Activated CD8-positive, alpha-beta memory T cell treated with anti-CD3 and anti-CD28 coated beads, Interleukin-2, amount 10 ng/mL, durations not matched to agents 7 days and 5 days (primary cell): ENCODE results near the gene ODAD2. TPM values are rescaled to one million over a fixed set of nuclear protein-coding genes. Genes with fewer than 3 reads are reported as not detected.
A peak's percentile ranks its signal among the peaks of the same experiment; 100 is the strongest.

ENCODE experiments used
- ATAC-seq: fragments of 150-1000 bp; cut with Tn5 transposase; one replicate; pipeline ENCODE4 v1.10.0; 2021; ENCODE audit warnings: moderate library complexity
- CTCF ChIA-PET: fragments of 350-600 bp; sonication (Branson Sonifier 250); formaldehyde crosslinking; loops from one replicate; lab custom pipeline; 2021; ENCODE audit warnings: antibody characterized with exemption; lab: Charles Lee
- DNase-seq: peaks from one replicate; pipeline ENCODE4 v3.0.0-alpha.2; 2020
- H3K27ac Mint-ChIP-seq: one replicate; pipeline ENCODE4 v1.8.0; 2021; ENCODE audit warnings: mild to moderate bottlenecking, mixed read lengths
- H3K27me3 Mint-ChIP-seq: one replicate; pipeline ENCODE4 v1.8.0; 2021; ENCODE audit warnings: mixed read lengths
- H3K36me3 Mint-ChIP-seq: one replicate; pipeline ENCODE4 v1.8.0; 2021; ENCODE audit warnings: mild to moderate bottlenecking, mixed read lengths
- H3K4me1 Mint-ChIP-seq: one replicate; pipeline ENCODE4 v1.8.0; 2021; ENCODE audit warnings: mixed read lengths
- H3K4me3 Mint-ChIP-seq: one replicate; pipeline ENCODE4 v1.8.0; 2021; ENCODE audit warnings: mild to moderate bottlenecking, moderate library complexity, mixed read lengths
- H3K9me3 Mint-ChIP-seq: one replicate; pipeline ENCODE4 v1.8.0; 2022; ENCODE audit warnings: low read depth, mixed read lengths
- total RNA-seq, 2 experiments: library from RNA; stranded (reverse); gene quantifications; one replicate each; pipeline ENCODE4 v1.2.3, GENCODE V29; 2021

The ODAD2 gene
- total RNA-seq, 2 experiments from 2014 or later: not detected

DNA sequence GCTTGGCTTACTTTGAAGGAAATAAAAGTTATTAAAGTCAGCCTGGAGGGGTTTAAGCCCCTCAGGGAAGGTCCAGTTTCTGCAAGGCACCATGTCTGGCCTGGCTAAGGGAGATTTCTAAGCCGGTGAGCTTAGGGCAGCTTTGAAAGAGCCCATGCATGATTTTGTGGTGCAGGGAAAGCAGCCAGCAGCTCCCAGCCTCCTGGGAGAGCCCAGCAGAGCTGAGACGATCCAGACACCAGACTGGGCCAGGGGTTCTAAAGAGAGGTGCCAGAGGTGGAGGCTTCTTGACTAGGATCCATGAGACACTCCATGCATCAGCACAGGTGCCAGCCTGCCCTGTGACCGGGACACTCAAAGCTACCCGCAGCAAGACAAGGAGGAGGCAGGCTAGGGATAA, 193.7 kb downstream of the ODAD2 start:
- Mint-ChIP-seq H3K4me3 (no peak overlapping the region), H3K9me3 (no peaks in the 10 kb centered on the region), H3K36me3 (no peaks in the 10 kb centered on the region), H3K27ac (no peak overlapping the region), H3K4me1 (no peaks in the 10 kb centered on the region), H3K27me3 (peaks cover 50% of the 10 kb centered on the region)
- ATAC-seq: no peak
- CTCF ChIA-PET: no interaction called here
- DNase-seq: no peak

DNA sequence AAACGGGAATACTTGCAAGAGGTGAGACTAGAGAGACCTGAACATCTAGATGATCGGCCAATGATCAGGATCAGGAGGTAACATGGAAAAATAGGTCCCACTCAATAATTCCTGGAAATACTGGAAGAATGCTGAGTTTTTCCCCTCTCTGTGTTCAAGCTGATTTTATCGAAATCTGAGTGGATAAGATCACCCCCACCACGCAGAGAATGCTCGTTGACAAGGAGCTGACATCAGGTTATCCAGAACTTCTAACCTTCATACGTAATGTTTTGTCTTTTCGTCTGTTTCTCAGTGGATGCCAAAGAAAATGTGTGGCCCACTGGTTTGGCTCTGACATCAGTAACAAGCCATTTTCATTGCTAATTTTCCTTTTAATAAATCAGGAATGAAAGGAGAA, 194.7 kb downstream of the ODAD2 start:
- H3K4me3 Mint-ChIP-seq: no peak overlapping the region
- H3K36me3 Mint-ChIP-seq: no peaks in the 10 kb centered on the region
- no peaks in the 10 kb centered on the region for H3K4me1 Mint-ChIP-seq
- H3K9me3 Mint-ChIP-seq: no peaks in the 10 kb centered on the region
- DNase-seq (no peak), ATAC-seq (no peak)
- CTCF ChIA-PET: no interaction called here
- peaks cover 54% of the 10 kb centered on the region for H3K27me3 Mint-ChIP-seq
- no peak overlapping the region for H3K27ac Mint-ChIP-seq

DNA sequence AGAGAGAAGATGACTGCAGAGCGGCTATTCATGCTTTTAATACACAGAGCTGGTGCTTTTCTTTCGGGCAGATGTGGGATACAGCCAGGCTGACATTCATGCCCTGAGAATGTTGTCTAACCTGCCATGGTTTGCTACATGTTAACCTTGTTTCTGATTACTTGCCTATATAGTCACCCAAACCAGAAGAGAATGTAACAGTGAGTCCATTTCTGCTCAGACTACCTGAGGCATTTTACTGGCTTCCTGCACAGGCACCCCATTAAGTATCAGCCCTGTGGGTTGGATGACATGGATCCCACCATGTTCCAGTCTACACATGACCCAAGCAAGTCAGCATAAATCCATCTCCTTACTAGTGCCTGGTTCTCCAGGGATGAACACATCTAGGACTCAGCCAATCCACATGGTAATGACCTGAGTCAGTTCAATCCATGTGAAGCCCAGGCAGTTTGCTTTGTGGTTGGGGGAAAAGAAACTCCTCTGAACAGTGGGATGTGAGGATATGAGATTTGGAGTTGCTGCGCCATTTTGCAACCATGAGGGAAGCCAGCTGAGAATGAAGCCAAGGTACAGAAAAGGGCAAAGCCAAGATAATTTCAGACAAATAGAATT, 197.6 kb downstream of the ODAD2 start:
- H3K36me3 Mint-ChIP-seq: no peaks in the 10 kb centered on the region
- H3K27ac Mint-ChIP-seq: no peak overlapping the region
- ATAC-seq (no peak), DNase-seq (no peak)
- H3K4me1 Mint-ChIP-seq: no peaks in the 10 kb centered on the region
- CTCF ChIA-PET: no interaction called here
- H3K9me3 Mint-ChIP-seq: no peaks in the 10 kb centered on the region
- no peak overlapping the region for H3K4me3 Mint-ChIP-seq
- H3K27me3 Mint-ChIP-seq: peaks cover 45% of the 10 kb centered on the region

DNA sequence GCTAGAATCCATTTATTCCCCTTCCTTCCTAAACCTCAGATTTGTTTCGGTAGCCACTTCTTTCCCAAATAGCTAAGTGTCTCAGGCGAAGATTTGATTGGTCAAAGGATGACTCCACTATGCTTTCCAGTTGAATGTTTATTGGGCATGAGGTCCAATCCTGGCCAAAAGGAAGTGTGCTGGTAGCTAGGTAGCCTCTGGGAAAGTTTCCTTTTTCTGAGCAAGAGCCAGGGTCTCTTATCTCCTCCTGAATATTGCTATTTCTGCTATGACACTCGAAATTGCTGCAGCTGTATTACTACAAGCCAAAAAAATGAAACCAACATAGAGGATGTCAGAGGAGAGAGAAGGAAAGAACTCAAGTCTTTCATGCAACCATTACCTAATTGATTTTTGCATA, 199.8 kb downstream of the ODAD2 start:
- no peaks in the 10 kb centered on the region for H3K36me3 Mint-ChIP-seq
- no peak for DNase-seq
- no peak overlapping the region for H3K4me3 Mint-ChIP-seq
- no peaks in the 10 kb centered on the region for H3K9me3 Mint-ChIP-seq
- ATAC-seq: no peak
- H3K27me3 Mint-ChIP-seq: peaks cover 43% of the 10 kb centered on the region
- CTCF ChIA-PET: no interaction called here
- H3K27ac Mint-ChIP-seq: no peak overlapping the region
- no peaks in the 10 kb centered on the region for H3K4me1 Mint-ChIP-seq

DNA sequence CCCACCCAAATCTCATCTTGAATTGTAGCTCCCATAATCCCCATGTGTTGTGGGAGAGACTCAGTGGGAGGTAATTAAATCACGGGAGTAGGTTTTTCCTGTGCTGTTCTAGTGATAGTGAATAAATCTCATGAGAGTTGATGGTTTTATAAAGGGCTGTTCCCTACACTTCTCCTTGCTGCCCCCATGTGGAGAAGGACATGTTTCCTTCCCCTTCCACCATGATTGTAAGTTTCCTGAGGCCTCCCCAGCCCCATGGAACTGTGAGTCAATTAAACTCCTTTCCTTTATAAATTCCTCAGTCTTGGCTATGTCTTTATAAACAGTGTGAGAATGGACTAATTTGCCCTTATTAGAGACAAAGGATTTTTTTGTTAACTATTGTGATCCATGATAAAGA, 204.7 kb downstream of the ODAD2 start:
- no peaks in the 10 kb centered on the region for H3K9me3 Mint-ChIP-seq
- H3K27ac Mint-ChIP-seq: no peak overlapping the region
- CTCF ChIA-PET: no interaction called here
- H3K27me3 Mint-ChIP-seq: peaks cover 31% of the 10 kb centered on the region
- H3K4me3 Mint-ChIP-seq: no peak overlapping the region
- no peak for DNase-seq
- H3K4me1 Mint-ChIP-seq: no peaks in the 10 kb centered on the region
- no peak for ATAC-seq
- no peaks in the 10 kb centered on the region for H3K36me3 Mint-ChIP-seq

DNA sequence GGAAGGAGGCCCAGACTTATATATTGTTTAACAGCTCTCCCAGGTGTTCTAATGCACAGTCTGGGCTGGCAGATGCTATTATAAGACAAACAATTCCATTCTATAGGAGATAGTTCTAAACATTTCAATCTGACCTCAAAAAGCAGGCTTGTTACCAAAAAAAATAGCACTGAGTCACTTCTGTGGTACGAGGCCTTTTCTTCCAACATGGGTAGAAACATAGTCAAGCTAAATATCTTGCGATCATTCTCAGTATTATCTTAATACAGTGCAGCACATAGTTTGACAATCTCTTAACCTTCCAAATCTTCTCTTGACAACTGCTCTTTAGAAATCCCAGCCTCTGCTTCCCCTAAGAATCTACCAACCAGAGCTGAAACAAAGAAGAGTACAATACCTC, 206.7 kb downstream of the ODAD2 start:
- no peak overlapping the region for H3K27ac Mint-ChIP-seq
- no peak for ATAC-seq
- no peak overlapping the region for H3K4me3 Mint-ChIP-seq
- H3K36me3 Mint-ChIP-seq: no peaks in the 10 kb centered on the region
- peaks cover 41% of the 10 kb centered on the region for H3K27me3 Mint-ChIP-seq
- H3K4me1 Mint-ChIP-seq: no peaks in the 10 kb centered on the region
- DNase-seq: no peak
- CTCF ChIA-PET: no interaction called here
- H3K9me3 Mint-ChIP-seq: no peaks in the 10 kb centered on the region

DNA sequence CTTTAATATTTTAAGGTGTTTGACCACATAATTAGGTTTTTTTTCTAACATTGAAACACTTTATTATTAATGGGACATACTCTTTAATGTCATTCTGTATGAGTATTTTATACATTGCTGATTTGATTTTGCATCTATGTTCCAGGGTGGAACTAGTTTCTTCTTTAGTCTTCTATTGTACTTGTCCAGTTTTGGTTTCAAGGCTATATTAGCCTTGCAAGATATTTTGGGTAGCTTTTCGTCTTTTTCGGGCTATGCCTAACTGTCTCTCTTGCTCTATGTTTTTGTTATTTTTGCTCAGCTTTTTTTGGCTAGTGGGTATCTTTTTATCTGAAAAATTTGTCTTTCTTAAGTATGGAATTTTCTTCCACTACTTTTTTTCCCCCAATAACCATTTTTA, 214.6 kb downstream of the ODAD2 start:
- Mint-ChIP-seq H3K4me1 (no peaks in the 10 kb centered on the region), H3K4me3 (no peak overlapping the region), H3K27me3 (peaks cover 49% of the 10 kb centered on the region), H3K9me3 (no peaks in the 10 kb centered on the region), H3K27ac (no peak overlapping the region), H3K36me3 (no peaks in the 10 kb centered on the region)
- DNase-seq (no peak), ATAC-seq (no peak)
- CTCF ChIA-PET: interaction anchor here (0.6 to 1.1 kb wide), 3 partner anchors 68 to 457 kb away, joined by 3 to 4 read pairs (median 3); no protein-coding TSS in a partner anchor

DNA sequence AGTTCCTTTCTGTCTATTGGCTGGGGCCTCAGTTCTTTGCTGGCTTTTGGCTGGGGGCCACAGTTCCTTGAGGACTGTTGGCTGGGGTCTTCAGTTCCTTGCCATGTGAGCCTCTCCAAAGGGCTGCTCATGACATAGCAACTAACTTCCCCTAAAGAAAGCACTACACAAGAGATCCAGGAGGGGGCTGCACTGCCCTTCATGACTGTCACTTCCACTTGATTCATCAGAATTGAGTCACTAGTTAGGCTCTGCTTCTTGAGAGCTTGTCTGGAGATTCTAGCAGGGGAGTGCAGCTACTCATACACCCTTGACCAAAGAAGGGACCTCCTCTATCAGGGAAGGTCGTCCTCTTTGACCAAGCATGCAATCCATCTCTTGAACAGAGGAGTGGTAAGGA, 215.2 kb downstream of the ODAD2 start:
- peaks cover 45% of the 10 kb centered on the region for H3K27me3 Mint-ChIP-seq
- no peaks in the 10 kb centered on the region for H3K9me3 Mint-ChIP-seq
- H3K4me3 Mint-ChIP-seq: no peak overlapping the region
- no peaks in the 10 kb centered on the region for H3K36me3 Mint-ChIP-seq
- CTCF ChIA-PET: interaction anchor here (0.6 to 1.4 kb wide), 4 partner anchors 67 to 598 kb away, joined by 3 to 4 read pairs (median 4); no protein-coding TSS in a partner anchor
- DNase-seq: no peak
- no peaks in the 10 kb centered on the region for H3K4me1 Mint-ChIP-seq
- peak; percentile 64 for ATAC-seq
- no peak overlapping the region for H3K27ac Mint-ChIP-seq

DNA sequence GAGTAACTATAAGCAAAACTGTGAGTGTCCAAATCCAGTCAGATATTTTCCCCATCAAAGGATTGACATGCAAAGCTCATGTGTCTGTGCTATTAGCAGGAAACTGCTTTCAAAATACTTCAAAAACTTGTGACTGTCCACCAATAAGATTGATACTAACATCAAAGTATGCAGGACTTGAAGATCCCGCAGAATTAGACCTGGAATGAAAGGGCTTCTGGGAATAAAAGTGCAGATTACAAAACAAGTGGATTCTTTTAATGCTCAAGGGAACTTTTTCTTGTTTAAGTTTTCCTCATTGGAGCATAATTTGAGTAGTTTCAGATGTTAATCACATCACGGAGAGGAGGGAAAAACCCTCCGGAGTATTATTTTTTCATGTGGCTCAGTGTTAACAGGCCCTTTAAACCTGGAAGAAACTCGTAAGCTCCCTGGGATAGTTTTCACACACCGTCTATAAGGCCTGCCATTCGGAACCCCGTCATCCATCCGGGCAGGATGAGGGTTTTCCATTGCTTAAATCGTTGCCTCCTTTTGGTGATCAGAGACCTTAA, 219.3 kb downstream of the ODAD2 start:
- Mint-ChIP-seq H3K27me3 (peaks cover 53% of the 10 kb centered on the region), H3K36me3 (no peaks in the 10 kb centered on the region), H3K4me1 (no peaks in the 10 kb centered on the region), H3K27ac (no peak overlapping the region), H3K4me3 (no peak overlapping the region), H3K9me3 (no peaks in the 10 kb centered on the region)
- CTCF ChIA-PET: no interaction called here
- no peak for ATAC-seq
- no peak for DNase-seq

DNA sequence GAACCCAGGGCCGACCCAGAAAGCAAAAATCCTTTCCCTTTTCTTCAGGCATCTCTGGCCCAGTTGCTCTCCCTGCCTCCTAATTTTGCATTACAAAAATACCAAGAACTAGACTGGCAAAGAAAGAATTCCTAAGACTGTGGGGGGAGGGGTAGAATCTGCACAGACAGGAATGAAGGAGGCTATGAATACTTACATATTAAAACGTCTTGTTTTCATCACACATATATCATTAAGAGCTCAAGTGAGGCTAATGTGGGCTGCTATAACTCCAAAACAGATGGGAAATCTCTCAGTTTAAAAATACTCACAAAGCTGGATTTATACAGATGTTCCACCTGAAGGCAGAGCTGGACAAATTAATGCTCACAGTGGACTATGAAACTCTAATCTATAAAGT, 224.0 kb downstream of the ODAD2 start:
- Mint-ChIP-seq H3K36me3 (no peaks in the 10 kb centered on the region), H3K27me3 (peaks cover 69% of the 10 kb centered on the region), H3K27ac (no peak overlapping the region), H3K4me3 (no peak overlapping the region), H3K9me3 (no peaks in the 10 kb centered on the region), H3K4me1 (peaks cover 11% of the 10 kb centered on the region)
- ATAC-seq (no peak), DNase-seq (no peak)
- CTCF ChIA-PET: interaction anchor here (1.0 kb wide), 1 partner anchor 16 kb away, joined by 3 read pairs; no protein-coding TSS in a partner anchor

DNA sequence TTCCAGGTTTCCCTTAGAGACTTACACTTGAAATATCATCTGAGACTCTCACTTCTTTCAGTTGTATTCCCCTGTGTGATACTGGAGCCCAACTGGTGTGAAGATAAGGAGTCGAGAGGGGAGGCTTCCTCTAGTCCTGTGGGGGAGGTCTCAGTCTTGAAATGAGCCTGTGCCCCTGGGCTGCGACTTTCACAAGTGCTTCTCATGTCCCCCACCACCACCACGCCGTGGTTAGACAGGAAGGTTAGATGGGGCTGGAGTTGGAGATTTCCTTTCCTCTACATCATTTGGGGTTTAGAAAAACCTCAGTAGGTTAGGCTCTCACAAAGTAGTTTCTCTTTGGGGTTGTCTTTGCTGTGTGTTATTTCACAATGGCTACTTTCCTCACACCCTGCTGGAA, 227.6 kb downstream of the ODAD2 start:
- H3K4me3 Mint-ChIP-seq: no peak overlapping the region
- peaks cover 11% of the 10 kb centered on the region for H3K4me1 Mint-ChIP-seq
- no peak overlapping the region for H3K27ac Mint-ChIP-seq
- H3K36me3 Mint-ChIP-seq: no peaks in the 10 kb centered on the region
- no peaks in the 10 kb centered on the region for H3K9me3 Mint-ChIP-seq
- CTCF ChIA-PET: no interaction called here
- ATAC-seq (peak; percentile 67), DNase-seq (peak; percentile 71)
- peaks cover 80% of the 10 kb centered on the region for H3K27me3 Mint-ChIP-seq

DNA sequence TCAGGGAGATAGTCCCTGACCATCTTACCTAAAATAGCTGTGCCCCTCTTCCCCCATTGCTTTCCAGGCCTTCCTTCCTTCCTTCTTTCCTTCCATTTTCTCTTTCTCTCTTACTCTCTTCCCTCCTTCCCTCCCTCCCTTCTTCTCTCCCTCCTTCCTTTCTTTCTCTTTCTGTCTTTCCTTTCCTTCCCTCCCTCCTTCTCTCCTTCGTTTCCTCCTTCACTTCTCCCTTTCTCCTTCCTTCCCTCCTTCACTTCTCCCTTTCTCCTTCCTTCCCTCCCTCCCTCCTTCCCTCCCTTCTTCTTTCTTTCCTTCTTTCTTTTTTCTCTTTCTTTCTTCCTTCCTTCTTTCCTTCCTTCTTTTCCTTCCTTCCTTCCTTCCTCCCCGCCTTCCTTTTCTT, 228.7 kb downstream of the ODAD2 start:
- no peak for DNase-seq
- CTCF ChIA-PET: no interaction called here
- Mint-ChIP-seq H3K27me3 (peaks cover 76% of the 10 kb centered on the region), H3K9me3 (no peaks in the 10 kb centered on the region), H3K27ac (no peak overlapping the region), H3K4me1 (peaks cover 11% of the 10 kb centered on the region), H3K36me3 (no peaks in the 10 kb centered on the region), H3K4me3 (no peak overlapping the region)
- ATAC-seq: no peak
